NCI-H748 treated with DMSO at 0.1 percent for 48 hours (cell line): ENCODE measurements around the gene CCNO.

Source experiments
- DNase-seq: peaks from one replicate; lab custom pipeline; 2025; lab: John Stamatoyannopoulos, UW

Gene CCNO, protein sequence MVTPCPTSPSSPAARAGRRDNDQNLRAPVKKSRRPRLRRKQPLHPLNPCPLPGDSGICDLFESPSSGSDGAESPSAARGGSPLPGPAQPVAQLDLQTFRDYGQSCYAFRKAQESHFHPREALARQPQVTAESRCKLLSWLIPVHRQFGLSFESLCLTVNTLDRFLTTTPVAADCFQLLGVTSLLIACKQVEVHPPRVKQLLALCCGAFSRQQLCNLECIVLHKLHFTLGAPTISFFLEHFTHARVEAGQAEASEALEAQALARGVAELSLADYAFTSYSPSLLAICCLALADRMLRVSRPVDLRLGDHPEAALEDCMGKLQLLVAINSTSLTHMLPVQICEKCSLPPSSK

DNA sequence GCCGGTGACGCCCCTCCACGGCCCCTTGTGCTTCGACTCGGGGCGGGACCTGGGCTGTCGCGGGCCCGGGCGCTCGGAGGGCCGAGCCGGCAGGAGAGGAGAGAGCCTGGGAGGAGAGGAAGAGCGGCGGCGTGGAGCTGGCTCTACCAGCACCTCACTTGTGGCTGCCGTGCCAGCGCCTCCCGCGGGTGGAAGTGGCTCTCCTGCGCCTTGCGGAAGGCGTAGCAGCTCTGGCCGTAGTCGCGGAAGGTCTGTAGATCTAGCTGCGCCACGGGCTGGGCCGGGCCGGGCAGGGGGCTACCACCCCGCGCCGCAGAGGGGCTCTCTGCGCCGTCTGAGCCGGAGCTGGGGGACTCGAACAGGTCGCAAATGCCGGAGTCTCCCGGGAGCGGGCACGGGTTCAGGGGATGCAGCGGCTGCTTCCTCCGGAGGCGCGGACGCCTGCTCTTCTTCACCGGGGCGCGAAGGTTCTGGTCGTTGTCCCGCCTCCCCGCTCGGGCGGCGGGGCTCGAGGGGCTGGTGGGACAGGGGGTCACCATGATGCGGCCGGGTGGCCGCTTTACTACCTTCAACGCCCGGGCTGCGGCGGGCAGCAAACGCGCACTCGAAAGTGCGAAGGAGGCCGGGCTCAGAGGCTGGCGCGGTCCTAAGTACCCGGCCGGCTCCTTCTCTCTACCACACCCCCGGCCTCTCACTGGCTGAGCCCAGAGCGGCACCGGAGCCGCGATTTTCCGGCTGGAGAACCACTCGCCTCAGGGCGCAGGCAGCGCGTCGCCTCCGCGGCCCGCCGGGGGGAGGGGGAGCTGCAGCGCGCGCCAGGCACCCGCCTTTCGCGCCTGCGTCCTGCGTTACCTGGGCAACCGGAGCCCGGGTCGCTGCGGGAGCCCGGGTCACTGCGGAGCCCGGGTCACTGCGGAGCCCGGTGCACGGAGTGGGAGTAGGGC, at the start of gene CCNO:
Gene CCNO, minus strand, starts transcription at position 624 of the 944 bp plus-strand sequence. Its CDS starts 85 bp downstream, at position 539.
- DNase-seq, result peak; percentile 88

DNA sequence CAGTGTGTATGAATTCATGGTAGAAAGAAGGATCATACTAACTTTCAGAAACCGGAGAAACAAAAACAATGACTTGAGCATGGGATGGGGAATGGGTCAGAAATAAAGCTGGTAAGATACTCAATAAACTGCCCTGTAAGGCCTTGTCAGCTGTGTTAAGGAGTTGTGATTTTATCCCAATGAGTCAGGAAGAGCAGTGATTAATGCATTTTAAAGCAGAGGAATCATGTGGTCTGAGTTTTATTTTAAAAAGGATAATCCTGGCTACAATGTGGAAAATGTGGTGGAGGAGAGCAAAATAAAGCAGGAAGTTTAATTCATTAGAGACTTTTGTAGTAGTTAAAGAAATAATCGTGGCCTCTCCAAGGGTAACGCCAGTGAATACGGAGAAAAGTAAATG, 45.4 kb upstream of the CCNO start:
- no peak for DNase-seq

DNA sequence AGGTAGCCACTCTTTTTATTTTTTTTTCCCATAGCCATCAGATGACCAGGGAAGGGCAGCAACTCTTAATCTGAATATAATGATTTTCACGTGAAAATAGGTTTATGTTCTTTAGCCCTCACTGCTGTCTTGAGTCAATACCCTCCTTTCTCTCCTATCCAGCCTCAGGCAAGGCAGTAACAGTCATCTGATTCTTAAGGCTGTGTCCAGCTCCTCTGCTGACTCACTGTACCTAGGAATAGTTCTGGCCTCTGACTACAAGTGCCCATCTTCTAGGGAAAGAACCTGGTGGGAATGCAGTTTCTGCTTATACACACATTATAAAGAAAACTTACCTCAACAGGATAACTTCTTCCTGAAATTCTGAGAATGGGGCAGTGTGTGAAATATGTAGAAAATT, 43.4 kb upstream of the CCNO start:
- no peak for DNase-seq

DNA sequence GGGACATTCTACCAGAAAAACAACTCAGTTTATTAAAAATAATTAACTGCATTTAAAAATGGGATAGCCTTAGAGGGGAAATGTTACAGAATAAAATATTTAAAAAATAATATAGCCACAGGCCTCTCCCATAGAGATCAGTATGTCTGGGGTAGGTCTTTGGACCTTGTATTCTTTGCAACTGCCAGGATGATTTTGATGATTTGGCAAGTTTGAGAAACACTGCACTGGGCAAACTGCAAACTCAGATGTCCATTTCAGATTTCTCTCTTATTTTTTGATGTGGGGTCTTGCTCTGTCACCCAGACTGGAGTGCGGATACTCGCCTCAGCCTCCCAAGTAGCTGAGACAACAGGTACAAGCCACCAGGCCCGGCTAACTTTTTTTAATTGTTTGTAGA, 24.9 kb upstream of the CCNO start:
- no peak for DNase-seq

DNA sequence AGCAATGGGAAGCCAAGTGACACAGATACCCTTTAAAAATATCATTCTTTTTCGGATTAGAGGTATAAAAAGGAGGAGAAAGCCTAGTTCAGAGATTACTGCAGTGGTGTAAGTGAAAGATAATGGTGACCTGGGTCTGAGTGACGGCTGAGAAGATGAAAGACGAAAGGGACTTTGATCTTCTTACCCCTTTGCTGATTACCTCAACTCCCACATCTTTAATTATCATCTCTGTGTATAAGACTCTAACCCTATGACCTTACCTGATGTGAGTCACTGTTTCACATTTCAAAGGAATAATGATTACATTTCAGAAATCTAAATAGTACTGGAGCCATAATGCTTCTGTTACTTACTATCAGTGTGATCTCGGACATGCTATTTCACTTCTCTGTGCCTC, 21.4 kb upstream of the CCNO start:
- no peak for DNase-seq

DNA sequence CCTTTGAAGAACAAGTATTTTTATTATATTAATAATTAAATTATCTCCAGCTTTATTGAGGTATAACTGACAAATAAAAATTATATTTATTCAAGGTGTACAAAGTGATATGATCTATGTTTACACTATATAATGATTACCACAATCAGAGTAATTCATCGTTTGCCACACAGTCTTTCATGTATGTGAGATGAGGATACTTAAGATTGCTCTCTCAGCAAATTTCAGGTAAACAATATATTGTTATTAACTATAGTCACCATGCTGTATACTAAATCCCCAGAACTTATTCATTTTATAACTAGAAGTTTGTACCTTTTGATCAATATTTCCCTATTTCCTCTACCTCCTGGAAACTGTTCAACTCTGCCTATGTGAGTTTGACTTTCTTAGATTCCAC, 16.7 kb upstream of the CCNO start:
- no peak for DNase-seq

DNA sequence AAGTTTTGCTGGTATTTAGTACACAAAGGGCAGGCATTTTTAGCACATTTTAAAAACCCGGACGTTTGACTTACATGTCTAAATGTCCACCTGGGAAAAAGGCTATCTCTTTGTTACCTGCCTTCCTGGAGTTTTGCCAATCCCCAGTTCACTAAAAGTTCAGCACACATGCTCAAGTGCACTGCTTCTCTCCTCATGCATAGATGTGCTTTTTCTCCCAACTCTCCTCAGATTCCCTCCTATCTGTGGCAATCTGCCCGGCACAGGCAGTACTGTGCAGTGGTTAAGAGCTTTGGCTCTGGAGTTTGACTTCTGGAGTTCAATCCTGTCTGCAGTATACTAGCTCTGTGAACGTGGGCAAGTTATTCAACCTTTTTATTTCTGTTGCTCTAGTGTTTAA, 8.3 kb upstream of the CCNO start:
- DNase-seq, result no peak

DNA sequence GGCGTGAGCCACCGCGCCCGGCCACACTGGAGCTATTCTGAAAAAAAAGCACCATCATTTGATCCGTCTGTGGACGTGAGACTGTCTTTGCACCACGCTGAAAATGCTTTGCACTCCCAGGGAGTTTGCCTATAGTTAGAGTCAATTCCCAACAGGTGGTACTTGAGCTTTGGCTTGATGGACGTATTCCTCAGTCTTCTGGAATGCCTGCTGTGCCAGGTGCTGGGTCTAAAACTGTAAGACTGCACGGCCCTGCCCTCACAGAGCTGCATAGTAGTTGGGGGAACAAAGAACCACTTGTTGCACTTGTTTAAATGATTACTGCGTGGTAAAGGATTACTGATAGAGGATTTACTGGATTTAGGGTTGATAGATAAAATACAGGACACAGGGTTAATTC, 3.4 kb upstream of the CCNO start:
- DNase-seq, result no peak

DNA sequence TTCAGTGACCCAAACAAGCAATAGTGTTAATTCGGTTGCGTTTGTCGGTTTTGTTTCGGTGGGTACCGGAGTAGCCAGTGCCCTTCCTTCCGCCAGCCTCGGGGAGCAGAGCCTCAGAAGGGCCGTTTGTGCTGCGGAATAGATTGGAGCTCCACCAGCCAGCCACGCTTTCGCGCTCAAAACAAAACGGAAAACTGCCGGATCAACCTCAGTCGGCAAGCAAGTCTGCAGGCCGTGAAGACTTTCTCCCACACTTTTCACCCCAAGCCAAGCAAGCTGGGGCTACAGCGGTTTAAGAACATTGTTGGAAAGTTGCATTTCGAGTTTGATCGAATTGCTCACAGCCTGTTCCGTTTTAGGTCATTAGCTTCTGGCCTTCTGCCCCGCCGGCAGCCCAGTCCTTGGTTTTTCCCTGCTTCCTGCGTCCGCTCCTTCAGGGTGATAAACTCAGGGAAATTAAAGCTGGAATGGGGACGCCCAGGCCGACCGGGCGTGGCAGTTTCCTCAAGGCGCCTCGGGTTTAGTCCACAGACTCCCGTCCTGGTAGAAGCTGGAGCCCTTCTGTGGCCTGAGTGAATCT, 803 bp upstream of the CCNO start:
- DNase-seq, result peak; percentile 63

DNA sequence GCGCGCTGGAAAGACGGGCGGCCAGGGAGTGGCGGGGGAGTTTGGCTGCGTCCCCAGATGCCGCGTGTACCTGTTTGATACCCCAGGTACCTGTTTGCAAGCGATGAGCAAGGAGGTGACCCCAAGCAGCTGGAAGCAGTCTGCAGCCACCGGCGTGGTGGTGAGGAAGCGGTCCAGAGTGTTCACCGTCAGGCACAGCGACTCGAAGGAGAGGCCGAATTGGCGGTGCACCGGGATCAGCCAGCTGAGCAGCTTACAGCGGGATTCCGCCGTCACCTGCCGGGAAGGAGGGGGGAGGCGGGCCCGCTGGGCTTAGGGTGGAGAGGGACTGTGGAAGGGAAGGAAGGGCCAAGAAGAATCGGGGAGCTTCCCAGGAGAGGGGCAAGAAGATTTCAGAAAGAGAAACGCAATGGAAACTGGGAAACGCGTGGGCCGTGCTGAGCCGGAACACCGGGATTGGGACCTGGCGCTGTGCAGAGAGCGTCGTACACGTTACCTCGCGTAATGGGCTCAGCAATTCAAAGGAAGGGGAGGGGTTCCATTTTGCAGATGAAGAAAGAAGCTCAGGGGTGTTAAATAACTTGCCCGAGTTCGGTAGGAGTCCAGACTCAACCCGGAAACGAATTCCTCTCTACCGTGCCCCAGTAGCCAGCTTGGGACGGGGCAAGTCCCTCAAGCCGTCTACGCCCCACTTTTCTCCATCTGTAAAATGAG, 980 bp downstream of the CCNO start:
- DNase-seq, result peak; percentile 37

DNA sequence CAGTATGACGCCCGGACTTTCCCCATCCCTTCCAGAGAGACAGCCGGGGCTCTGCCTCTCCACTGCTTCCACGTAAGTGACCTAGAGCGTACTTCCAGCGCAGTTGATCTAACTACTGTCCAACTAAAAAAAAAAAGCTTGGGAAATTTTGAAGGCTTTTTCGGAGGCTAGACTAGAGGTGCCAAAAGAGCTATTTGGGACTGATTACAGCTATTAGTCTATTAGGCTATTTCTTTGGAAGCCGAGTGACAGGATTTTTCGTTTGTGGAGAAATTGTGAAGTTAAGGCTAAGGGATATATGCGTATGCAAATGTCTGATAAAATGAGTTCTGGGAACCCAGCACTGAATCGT, 1.5 kb downstream of the CCNO start:
- DNase-seq, result no peak

DNA sequence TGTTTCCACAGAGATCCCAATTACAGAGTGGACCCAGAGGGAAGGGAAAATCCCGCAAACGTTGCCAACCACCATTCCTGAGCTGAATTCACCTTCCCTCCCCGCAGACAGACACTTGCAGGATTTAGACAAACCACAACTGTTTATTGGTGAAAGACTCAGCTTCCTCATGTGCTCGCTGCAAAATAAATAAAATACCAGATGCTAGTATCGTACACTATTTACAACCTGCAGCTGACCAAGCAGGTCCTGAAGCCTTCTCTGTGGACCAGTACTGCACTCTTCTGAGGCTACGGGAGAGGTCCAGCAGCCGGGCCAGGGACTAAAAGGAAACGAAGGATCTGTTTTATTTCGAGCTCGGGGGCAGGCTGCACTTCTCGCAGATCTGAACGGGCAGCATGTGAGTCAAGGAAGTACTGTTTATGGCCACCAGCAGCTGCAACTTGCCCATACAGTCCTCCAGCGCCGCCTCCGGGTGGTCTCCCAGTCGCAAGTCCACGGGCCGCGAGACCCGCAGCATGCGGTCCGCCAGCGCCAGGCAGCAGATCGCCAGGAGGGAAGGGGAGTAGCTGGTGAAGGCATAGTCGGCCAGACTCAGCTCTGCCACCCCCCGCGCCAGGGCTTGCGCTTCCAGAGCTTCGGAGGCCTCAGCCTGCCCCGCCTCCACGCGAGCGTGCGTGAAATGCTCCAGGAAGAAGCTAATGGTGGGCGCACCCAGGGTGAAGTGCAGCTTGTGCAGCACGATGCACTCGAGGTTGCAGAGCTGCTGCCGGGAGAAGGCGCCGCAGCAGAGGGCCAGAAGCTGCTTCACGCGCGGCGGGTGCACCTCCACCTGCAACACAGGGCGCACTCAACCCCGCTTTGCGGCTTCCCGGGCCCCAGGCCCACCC, 2.1 kb downstream of the CCNO start:
- peak; percentile 40 for DNase-seq

DNA sequence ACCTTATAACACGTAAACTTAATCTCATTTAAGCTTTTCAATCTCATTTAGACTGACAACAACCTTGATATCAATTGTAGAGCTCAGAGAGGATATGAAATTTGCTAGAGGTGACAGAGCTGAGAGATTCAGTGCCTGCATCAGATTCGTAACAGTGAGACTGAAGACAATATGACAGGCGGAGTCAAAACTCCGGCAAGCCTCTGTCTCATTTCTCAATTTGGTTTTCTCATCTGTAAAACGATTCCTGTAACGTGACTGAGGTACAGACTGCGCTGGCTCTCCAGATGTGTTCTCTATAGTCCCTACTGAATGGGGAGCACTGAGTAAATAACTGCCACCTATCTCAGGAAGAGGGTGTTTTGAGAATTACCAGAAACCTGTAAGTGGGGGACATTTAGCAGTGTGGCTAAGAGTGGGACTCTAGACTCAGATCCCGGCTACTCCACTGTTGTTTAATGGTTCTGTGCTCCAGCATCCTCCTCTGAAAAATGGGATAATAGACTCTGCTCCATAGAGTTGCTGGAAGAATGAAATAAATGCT, 3.2 kb downstream of the CCNO start:
- DNase-seq, result no peak

DNA sequence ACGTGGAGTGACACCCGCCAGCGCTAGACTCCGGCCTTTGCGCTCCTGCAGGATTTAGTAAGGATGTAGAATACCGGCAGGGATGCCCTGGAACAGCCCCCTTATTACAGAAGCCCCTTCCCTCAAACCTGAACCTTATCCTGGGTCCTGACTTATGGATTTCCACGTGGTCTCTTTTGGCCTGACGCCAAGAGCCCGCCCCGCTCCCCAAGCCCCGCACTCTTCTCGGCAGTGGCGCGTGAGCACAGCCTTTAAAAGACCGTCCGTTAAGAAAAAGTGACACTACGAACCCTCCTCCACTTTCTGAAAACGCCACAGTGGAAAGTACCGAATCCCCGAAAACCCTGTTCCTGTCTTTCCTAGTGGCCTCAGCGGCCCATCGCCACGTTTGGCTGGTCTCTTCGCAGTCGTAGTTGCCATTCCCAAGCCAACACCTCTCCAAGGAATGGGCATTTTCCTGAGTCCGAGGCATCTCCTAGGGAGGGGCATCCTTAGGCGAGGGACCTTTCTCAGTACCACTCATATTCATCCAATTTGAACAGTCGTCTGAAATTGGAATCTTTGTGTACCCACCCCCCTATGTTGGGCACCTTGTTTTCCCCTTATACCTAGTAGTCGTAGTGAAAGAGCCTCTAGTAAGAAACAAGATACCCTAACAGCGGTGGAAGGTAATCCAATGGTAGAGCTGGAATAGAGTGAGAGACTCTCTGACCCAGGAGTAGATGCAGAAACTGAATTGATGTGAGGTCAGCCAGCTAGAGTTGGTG, 5.6 kb downstream of the CCNO start:
- peak; percentile 13 for DNase-seq

DNA sequence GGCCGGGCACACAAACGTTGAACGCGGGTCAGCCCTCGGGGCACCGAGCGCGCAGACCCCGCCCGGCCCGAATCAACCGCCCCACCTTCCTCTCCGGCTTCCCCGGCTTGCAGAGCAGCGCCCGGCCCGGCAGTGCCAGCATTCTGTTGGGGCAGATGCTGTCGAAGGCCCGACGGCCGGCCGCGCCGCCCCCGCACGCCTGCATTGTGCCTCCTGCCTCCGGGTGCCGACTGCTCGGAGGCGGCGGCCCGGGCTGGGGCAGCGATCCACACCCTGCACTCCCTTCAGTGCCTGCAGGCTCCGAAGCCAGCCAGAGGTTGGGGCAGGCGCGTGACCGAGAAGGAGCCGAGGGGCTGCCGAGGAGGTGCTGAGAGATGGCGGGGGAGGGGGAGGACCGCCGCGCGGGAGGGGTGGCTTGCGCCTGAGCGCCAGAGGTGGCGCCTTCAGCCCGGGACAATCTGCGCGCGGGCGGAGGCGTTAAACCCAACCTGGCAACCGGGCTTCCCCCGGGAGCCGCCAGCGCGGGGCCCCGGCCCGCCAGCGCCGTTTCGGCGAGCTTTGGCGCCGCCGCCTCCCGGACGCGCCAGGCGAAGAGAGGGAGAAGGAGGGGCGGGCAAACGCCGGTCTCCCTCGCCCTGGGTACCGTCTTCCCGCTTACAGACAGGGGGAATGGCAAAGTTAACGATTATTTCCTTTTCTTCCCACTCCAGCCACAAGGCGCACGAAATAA, 6.3 kb downstream of the CCNO start, which contains the start of gene MCIDAS:
Gene MCIDAS, minus strand, starts transcription at position 382 of the 730 bp plus-strand sequence. Its CDS starts 177 bp downstream, at position 205.
- DNase-seq, result peak; percentile 36

DNA sequence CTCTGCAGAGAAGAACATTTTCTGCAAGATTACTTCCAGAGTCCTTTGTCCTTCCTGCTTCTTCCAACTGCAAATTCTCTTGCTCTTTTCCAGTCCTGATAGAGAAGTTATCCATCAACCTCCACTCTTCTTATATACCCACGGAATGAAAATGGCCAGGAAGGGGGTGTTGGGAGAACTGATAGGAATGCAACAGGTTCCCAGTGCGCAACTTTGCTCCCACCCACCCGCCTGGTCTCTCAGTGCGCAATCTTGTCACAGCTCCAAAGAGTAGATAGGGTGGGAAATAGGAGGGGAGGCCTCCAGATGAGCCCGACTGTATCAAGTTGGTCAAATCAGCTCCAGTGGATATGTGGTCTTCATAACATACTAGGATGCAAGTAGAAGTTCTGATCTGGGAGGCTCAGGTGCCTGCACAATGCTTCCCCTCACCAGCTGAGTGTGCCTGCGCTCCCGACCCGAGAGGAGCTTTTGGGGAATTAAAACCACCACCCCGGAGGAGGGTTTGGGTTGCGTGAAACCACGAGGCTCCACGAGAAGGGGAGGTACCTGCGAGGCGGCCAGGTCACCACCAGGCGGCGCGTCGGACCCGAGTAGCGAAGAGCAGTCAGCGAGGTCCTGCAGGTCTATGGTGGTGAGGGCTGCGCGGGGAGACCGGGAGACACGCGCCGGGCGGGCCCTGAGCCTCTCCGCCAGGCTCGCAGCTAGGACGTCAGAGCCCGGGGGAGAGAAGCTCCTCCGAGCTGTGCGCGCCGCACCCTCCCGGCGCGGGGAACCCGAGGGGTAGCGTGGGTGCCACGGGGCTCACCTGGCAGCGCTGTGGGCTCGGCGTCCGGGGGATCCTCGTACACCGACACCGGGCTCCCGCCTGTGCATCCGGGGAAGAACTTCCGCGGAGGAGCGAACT, 7.1 kb downstream of the CCNO start:
- peak; percentile 76 for DNase-seq

DNA sequence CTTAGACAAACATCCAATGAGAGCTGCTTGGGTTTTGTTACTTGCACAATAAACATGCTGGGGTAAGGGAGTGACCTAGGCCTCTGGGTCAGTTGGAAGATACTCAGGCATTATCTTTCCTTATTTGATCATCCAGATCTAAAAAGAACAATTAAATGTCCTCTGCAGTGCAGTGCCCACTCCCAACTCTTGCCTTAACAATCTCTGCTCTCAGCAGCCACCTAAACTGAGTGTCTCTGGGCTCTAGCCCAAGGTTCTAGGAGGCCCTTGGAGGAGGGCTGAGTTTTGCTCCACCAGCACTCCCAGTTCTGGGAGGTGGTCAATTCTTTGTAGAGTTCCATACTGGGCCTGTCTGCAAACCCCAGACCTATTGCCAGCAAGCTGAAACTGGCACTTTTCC, 8.1 kb downstream of the CCNO start:
- DNase-seq, result no peak

DNA sequence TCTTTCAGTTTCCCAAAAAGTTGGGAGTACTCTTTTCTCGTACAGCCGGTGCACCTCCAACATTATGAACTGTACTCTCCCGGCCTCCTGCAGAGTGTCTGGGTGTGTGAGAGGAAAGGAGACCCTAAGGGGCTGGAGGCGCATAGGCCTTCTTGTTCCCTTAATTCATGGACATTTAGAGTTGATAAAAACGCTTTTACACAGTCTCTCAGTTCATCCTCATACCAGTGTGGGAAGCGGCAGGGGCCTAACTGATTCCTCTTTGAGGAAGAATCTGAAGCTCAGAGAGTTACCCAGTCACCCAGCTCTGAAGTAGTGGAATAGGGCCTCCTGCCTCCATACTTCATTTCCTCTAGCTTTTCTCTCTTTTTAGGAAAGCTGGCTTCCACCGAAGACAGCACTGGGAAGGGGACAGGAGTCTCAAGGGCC, 9.6 kb downstream of the CCNO start:
- DNase-seq, result no peak
